Activated CD4-positive, CD25-positive, alpha-beta regulatory T cell treated with anti-CD3 and anti-CD28 coated beads, Interleukin-2, amount 50 U/mL, for 24 hours (primary cell): ENCODE measurements around the gene RGS19.

Experiments
- ATAC-seq, 2 donors: fragments of 150-1000 bp; cut with Tn5 transposase; one replicate each; pipeline ENCODE4 v1.10.0; 2021; ENCODE audit warnings: mild to moderate bottlenecking in 1 of 2, moderate library complexity in 1 of 2

The RGS19 gene

DNA sequence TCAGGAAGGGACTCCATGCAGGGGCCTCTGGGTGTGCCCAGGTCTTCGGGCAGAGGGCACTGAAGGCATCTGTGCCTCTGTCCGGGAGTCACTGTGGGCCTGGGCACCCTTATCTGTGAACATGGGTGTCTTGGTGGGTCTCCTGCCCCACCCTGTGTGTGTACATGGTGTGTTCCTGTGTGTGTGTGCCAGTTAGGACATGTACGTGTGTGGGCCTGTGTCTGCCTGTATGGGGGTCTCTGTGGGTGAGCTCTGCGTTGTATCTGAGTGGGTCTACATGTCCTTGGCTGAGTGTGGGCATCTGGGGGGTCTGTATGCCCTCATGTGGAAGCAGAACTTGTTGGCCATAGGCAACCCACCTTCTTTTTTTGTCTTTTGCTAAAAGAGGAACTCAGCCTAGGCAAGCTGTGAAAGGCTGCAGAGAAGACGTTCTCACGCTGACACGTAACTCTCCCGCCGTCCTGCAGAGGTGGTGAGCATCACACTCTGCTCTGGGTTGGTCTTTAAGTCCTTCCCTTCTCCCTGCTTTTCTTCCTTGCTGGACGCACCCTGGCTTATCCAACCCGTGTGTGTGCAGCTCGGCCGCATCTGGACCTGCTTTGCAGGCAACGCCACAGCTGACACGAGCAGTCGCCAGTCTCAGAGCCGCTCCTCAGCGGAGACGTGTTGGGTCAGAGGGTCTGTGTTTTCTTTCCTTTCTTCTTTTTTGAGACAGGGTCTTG lies 28.6 kb upstream of the RGS19 start:
- ATAC-seq: no peak

GRCh38 chr20:64106981-64107735 lies 27.8 kb upstream of the RGS19 start, which contains the start of gene NPBWR2:
TSS of gene NPBWR2 (minus strand) at chr20:64107565. CDS start at chr20:64106831, 734 bp downstream.
- ATAC-seq: no peak

DNA sequence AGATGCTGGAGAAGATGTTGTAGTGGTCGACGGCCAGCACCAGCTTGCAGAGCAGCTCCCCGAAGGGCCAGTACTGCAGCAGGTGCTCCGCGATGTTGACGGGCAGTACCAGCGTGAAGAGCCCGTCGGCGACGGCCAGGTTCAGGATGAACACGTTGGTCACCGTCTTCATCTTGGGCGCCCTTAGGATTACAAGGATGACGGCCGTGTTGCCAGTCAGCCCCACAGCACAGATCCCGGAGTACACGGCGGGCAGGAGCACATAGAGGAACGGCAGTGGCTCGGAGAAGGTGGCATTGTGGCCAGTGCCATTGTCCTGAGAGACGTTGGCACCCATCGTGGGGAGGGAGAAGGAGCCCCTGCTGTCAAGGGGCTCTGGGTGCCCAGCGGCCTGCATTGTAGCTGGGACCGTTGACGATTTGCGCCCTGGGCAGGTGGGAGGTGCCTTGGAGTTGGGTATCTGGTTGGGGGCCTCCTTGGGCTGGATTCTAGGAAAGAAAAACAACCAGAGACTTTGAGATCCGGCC lies 27.2 kb upstream of the RGS19 start:
- ATAC-seq: no peak

DNA sequence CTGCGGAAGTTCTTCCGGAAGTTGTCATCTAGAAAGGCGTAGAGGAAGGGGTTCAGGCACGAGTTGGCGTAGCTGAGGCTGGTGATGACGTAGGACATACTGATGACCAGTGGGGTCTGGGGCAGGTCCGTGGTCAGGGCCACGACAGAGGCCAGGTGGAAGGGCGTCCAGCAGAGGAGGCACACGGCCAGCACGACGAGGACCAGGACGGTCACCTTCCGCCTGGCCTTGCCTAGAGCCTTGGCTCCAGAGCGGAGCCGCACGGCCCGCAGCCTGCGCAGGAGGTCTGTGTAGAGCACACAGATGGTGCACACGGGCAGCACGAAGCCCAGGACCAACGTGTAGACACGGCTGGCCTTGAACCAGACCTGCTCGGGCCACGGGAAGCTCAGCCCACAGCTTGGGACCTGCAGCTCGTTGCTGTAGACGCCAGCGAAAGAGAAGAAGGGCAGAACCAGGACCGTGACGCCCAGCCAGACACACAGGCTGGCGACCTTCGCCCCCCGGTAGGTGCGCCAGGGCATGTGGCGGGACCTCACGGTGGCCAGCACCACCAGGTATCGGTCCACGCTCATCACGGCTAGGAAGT lies 26.6 kb upstream of the RGS19 start:
- no peak for ATAC-seq

DNA sequence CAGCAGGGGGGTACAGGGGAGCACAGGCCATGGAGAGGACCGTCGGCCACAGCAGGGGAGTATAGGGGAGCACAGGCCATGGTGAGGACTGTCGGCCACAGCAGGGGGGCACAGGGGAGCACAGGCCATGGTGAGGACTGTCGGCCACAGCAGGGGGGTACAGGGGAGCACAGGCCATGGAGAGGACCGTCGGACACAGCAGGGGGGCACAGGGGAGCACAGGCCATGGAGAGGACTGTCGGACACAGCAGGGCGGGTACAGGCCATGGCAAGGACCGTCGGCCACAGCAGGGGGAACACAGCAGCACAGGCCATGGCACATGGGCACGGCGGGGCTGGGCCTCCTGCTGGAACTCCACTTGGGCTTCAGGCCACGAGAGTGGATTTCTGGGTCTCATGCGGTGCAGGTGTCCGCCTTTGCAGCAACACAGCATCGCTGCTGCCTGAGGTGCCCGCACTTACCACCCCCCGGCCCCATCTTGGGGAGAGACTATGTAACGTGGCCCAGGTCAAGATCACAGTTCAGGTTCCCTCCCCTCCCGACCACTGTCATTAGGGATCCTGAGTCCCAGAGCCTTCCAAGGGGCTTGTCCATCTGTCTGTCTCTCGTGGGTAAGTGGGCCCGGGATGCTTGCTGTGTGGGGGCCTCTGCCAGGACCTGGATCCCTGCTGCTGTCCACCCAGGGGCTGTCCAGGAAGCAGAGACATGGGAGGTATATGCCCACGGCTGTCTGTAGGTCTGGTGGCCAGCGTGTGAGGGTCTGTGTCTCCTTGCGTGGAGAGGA lies 25.5 kb upstream of the RGS19 start:
- ATAC-seq: no peak

DNA sequence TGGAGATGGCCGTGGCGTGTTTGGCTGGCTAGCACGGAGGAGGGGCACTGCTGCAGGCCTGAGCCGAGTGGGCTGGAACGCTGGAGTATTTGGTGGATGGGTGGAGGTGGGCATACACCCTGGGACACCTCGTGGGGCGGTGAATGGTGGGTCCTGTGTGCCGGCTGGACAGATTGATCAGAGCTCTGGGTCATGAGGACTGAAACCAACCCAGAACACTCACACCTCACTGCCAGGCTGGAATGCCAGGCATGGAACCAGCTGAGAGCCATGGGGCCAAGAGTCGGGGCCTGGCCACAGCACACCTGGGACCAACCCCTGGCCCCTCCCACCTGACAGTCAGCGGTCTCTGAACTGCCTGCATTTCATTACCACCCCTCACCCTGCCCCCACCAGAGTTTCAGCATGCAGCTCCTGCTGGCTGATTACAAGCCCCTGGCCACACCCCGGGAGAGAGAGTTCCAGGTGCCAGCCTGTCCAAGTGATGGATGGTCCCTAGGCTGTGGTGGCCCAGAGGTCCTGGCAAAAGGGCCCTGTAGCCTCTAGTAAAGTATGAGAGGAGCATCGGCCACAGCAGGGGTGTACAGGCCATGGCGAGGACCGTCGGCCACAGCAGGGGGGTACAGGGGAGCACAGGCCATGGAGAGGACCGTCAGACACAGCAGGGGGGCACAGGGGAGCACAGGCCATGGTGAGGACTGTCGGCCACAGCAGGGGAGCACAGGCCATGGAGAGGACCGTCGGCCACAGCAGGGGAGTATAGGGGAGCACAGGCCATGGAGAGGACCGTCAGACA lies 24.8 kb upstream of the RGS19 start:
- ATAC-seq: no peak

DNA sequence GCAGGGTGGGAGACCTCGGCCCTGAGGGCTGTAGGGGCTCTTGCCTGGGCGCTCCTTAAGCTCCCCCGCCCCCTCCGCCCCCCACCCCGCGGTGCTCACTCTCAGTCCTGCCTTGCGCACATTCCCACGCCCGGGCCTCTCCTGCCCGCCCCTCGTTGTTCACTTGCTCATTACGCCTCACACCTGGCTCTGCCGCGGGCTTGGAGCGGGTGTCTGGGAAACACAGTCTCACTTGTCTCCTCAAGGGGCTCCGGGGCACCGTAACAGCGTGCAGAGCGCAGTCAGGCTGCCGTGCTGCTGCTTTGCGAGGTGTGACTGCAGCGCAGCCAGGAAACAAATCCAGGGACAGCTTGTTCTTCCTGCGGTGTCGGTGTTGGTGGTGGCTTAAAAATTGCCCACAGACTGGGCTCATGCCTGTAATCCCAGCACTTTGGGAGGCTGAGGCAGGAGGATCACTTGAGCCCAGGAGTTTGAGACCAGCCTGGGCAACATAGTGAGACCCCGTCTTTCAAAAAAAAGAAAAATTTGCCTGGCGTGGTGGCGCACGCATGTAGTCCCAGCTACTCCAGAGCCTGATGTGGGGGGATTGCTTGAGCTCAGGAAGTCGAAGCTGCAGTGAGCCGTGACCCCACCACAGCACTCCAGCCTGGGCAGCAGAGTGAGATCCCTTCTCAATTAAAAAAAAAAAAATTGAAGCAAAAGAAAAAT lies 23.5 kb upstream of the RGS19 start:
- no peak for ATAC-seq

GRCh38 chr20:64101731-64102621 lies 22.7 kb upstream of the RGS19 start:
- peak; percentile 73 to 76 for ATAC-seq

- ATAC-seq: no peak
Measured at GRCh38 chr20:64100946-64101688, 21.8 kb upstream of the RGS19 start.

- no peak for ATAC-seq
Measured at GRCh38 chr20:64100566-64100888, 21.2 kb upstream of the RGS19 start.

- peak in 1 of 2 donors; percentile 37 for ATAC-seq
Measured at GRCh38 chr20:64099880-64100565, 20.7 kb upstream of the RGS19 start.

DNA sequence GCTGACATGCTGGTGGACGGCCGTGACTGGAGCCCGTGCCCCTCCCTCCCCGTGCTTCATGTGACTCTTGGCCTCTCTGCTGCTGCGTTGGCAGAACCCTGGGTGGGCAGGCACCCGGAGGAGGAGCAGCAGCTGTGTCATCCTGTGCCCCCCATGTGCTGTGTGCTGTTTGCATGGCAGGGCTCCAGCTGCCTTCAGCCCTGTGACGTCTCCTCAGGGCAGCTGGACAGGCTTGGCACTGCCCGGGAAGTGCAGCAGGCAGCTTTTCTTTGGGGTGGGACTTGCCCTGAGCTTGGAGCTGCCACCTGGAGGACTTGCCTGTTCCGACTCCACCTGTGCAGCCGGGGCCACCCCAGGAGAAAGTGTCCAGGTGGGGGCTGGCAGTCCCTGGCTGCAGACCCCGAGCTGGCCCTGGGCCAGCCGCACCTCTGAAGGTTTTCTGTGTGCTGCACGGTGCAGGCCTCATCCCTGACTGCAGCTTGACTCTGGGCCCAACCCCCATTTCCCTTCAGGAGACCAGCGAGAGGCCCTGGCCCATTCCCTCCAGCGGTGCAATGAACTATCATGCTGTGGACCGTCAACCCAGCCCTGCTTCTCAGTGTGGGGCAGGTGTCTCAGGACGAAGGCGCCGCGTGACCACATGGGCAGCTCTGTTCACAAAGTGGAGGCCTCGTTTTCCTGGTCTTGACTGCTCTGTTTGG lies 19.9 kb upstream of the RGS19 start:
- no peak for ATAC-seq

- no peak for ATAC-seq
Measured at GRCh38 chr20:64098471-64099013, 19.2 kb upstream of the RGS19 start.

DNA sequence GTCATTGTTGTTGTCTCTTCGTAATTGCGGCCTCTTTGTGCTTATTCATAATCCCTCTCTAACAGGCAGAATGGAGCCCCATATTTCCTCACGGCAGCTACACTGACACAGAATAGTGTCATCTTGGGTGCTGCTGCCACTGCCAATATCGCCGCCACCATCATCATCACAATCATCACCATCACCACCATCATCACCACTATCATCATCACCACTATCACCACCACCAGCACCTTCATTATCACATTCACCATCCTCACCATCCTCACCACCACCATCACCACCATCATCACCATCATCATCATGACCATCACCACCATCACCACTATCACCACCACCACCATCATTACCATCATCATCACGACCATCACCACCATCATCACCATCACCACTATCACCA lies 17.2 kb upstream of the RGS19 start:
- ATAC-seq: no peak

GRCh38 chr20:64095927-64096326 lies 16.6 kb upstream of the RGS19 start:
- peak in 1 of 2 donors; percentile 41 for ATAC-seq

- ATAC-seq: no peak
Measured at GRCh38 chr20:64095455-64095854, 16.1 kb upstream of the RGS19 start.

GRCh38 chr20:64093013-64093503 lies 13.7 kb upstream of the RGS19 start:
- no peak for ATAC-seq
